K562 (cell line): ENCODE data around the gene FAM117A. TPM values are rescaled to one million over a fixed set of nuclear protein-coding genes. Genes with fewer than 3 reads are reported as not detected.

Source experiments
- CBX1 ChIP-seq: sonication (generic); IDR thresholded peaks from 2 replicates; pipeline ENCODE4 v1.6.1; 2016; ENCODE audit warnings: antibody characterized with exemption, low read depth, mild to moderate bottlenecking
- CBX2 ChIP-seq: fragments of 200-600 bp; sonication (generic); IDR thresholded peaks from one replicate; pipeline ENCODE4 v1.6.1; 2012; ENCODE audit warnings: mild to moderate bottlenecking, low read length, inconsistent platforms; ENCODE audit not compliant: insufficient read depth, poor library complexity, severe bottlenecking
- CBX3 ChIP-seq, 2 experiments: IDR thresholded peaks; 1 replicate in 1 of 2; 2 replicates in 1 of 2; pipeline ENCODE4 v1.6.1; 2012; ENCODE audit warnings: inconsistent platforms in 2 of 2, low read length in 2 of 2, borderline replicate concordance in 1 of 2, control low read depth in 1 of 2
- CHD1 ChIP-seq: fragments of 200-600 bp; sonication (generic); IDR thresholded peaks from one replicate; pipeline ENCODE4 v1.6.1; 2012; ENCODE audit warnings: mild to moderate bottlenecking, moderate library complexity, low read length, inconsistent platforms
- CREB1 ChIP-seq, 2 experiments: sonication (generic) in 1 of 2; formaldehyde crosslinking in 1 of 2; IDR thresholded peaks; 2 replicates each; pipeline versions ENCODE4 v1.6.1 to v1.8.0; 2012 to 2022; ENCODE audit warnings: inconsistent platforms in 1 of 2, mild to moderate bottlenecking in 1 of 2, missing genetic modification reagents in 1 of 2, moderate library complexity in 1 of 2
- HDAC1 ChIP-seq, 2 experiments: fragments of 450-650 bp; IDR thresholded peaks; 2 replicates each; pipeline ENCODE4 v1.6.1; 2016 to 2017; ENCODE audit warnings: inconsistent platforms in 1 of 2, mild to moderate bottlenecking in 1 of 2, moderate library complexity in 1 of 2
- NEUROD1 ChIP-seq: fragments of 150-350 bp; IDR thresholded peaks from 2 replicates; pipeline ENCODE4 v1.6.1; 2014; ENCODE audit warnings: borderline replicate concordance, low read length, low read depth; ENCODE audit not compliant: partially characterized antibody
- SMAD4 ChIP-seq: fragments of 250-450 bp; sonication (Bioruptor Pico); conservative IDR thresholded peaks from 2 replicates; pipeline ENCODE4 v1.8.0; 2021; ENCODE audit warnings: inconsistent platforms, mild to moderate bottlenecking, moderate library complexity
- SMARCA4 ChIP-seq: fragments of 450-650 bp; IDR thresholded peaks from 2 replicates; pipeline ENCODE4 v1.6.1; 2016
- SMARCE1 ChIP-seq: fragments of 450-650 bp; IDR thresholded peaks from 2 replicates; pipeline ENCODE4 v1.7.1; 2016; ENCODE audit warnings: mild to moderate bottlenecking
- TAF9B ChIP-seq: fragments of 450-650 bp; IDR thresholded peaks from 2 replicates; pipeline ENCODE4 v1.6.1; 2018; ENCODE audit warnings: mild to moderate bottlenecking; ENCODE audit not compliant: partially characterized antibody
- TEAD2 ChIP-seq: fragments of 450-650 bp; IDR thresholded peaks from 2 replicates; pipeline ENCODE4 v1.6.1; 2016; ENCODE audit warnings: missing genetic modification characterization, control low read depth, missing compliant biosample characterization
- ZFP36 ChIP-seq: fragments of 150-350 bp; IDR thresholded peaks from 2 replicates; pipeline ENCODE4 v1.6.1; 2018; ENCODE audit warnings: low read length, low read depth; ENCODE audit not compliant: partially characterized antibody
- ZNF23 ChIP-seq: fragments of 250-450 bp; sonication (Bioruptor Pico); IDR thresholded peaks from 2 replicates; pipeline ENCODE4 v1.4.0; 2020; ENCODE audit warnings: mild to moderate bottlenecking
- ZNF384 ChIP-seq: IDR thresholded peaks from 2 replicates; pipeline ENCODE4 v1.6.1; 2012; ENCODE audit warnings: low read depth, low read length, improper control_type of control experiment
- ZNF407 ChIP-seq: fragments of 450-650 bp; IDR thresholded peaks from 2 replicates; pipeline ENCODE4 v1.6.1; 2016; ENCODE audit warnings: low read depth
- ZNF707 ChIP-seq: fragments of 250-450 bp; sonication (Bioruptor Pico); conservative IDR thresholded peaks from 2 replicates; pipeline ENCODE4 v1.8.0; 2022; ENCODE audit warnings: inconsistent platforms, mild to moderate bottlenecking, moderate library complexity
- polyA plus RNA-seq, 8 experiments: library from polyadenylated mRNA; depleted of rRNA in 4 of 8; stranded (reverse) in 5 of 8; unstranded in 3 of 8; fragments of >200 nt; fragmentation: Nextera tagmentation in 2 of 8; fragmentation: Illumina TruSeq in 1 of 8; extraction: Ambion mirVana in 2 of 8; extraction: Trizol in 1 of 8; gene quantifications; 2 replicates each; pipeline versions ENCODE4 v1.2.1 to v1.2.3, GENCODE V29; 2011 to 2014; ENCODE audit warnings: inconsistent platforms in 1 of 8, missing spikeins in 1 of 8
- total RNA-seq, 7 experiments: library from RNA; depleted of rRNA in 6 of 7; stranded (reverse); fragments of >200 nt in 6 of 7; fragmentation: Illumina TruSeq in 2 of 7; extraction: Trizol in 2 of 7; gene quantifications; 2 replicates each; pipeline versions ENCODE4 v1.2.1 to v1.2.3, GENCODE V29; 2011 to 2021; ENCODE audit warnings: low replicate concordance in 1 of 7

The FAM117A gene
- total and polyA plus RNA-seq, 9 of the 15 experiments (the other 6 are each of a cell fraction or from before 2014, with no cell fraction given), result 3.1 to 79.7 (median 36.6) TPM

GRCh38 chr17:49763735-49764558, at the start of gene FAM117A (continued):
- no peak for TF ChIP-seq ZNF407
- no peak for TF ChIP-seq ZNF23 (CRISPR knock-in tag)
- no peak for TF ChIP-seq ZNF384
- peak; percentile 48; the same call in 1 of the 2 replicates for TF ChIP-seq CREB1 (IDR thresholded peaks at IDR 0.05)
- TF ChIP-seq CREB1 (CRISPR knock-in tag; IDR thresholded peaks at IDR 0.05), result peak; percentile 73; the same call in 1 of the 2 replicates
- 0 out of 2 replicates have a peak, but pooled peaks have one; percentile 15 for TF ChIP-seq SMAD4 (CRISPR knock-in tag)
- TF ChIP-seq CBX3 (IDR thresholded peaks at IDR 0.05; ENCODE audit: borderline replicate concordance in 1 of 2, low read length in 2 of 2), result no peak
- no peak for TF ChIP-seq SMARCE1
- peak; percentile 98 for TF ChIP-seq NEUROD1
- no peak for TF ChIP-seq HDAC1 (IDR thresholded peaks at IDR 0.05)
- TF ChIP-seq TAF9B, result no peak
- no peak for TF ChIP-seq SMARCA4
- TF ChIP-seq CBX2, result no peak
- TF ChIP-seq CBX1, result peak; percentile 85; the same call in 1 of the 2 replicates
- no peak for TF ChIP-seq ZFP36
- TF ChIP-seq TEAD2, result no peak
- no peak for TF ChIP-seq CHD1
- TF ChIP-seq ZNF707 (CRISPR knock-in tag), result no peak
